Measurements from ENCODE around the gene COX10.

The COX10 gene

GRCh38 chr17:14086189-14086588 is 16.9 kb downstream of the COX10 start:
- DNase-seq: no peak
- no peak for TF ChIP-seq GATA1 (IDR thresholded peaks at IDR 0.05; ENCODE audit: low read depth, low read length)
- TF ChIP-seq POLR2A (IDR thresholded peaks at IDR 0.05; ENCODE audit: low read length): no peak

- no peak for DNase-seq
- TF ChIP-seq POLR2A (IDR thresholded peaks at IDR 0.05; ENCODE audit: low read length): no peak
- no peak for TF ChIP-seq GATA1 (IDR thresholded peaks at IDR 0.05; ENCODE audit: low read depth, low read length)
These were observed 19.9 kb downstream of the COX10 start for GRCh38 chr17:14089179-14089578.

DNA sequence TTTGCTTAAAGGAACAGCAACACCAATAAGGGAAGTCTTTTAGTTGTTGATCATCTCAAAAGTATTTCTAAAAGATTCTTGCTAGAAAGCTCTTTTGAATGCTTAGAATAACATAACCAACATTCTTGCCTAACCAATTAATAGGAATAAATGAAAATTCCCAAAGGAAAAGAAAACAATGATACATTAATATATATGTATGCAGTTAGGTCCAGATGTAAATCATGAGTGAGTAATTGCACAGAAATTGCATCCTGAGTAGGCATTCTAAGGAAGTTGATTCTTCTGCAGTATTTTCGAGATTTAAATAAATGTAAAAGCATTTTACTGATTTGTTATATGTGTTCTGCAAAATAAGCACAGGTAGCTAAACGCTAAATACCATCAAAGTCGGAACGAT is 22.1 kb downstream of the COX10 start:
- DNase-seq: no peak
- TF ChIP-seq GATA1 (IDR thresholded peaks at IDR 0.05; ENCODE audit: low read depth, low read length): no peak
- TF ChIP-seq POLR2A (IDR thresholded peaks at IDR 0.05; ENCODE audit: low read length): no peak

GRCh38 chr17:14092808-14093207 is 23.5 kb downstream of the COX10 start:
- TF ChIP-seq POLR2A (IDR thresholded peaks at IDR 0.05; ENCODE audit: low read length) (no peak), GATA1 (IDR thresholded peaks at IDR 0.05; ENCODE audit: low read depth, low read length) (no peak)
- no peak for DNase-seq

- no peak for TF ChIP-seq POLR2A (IDR thresholded peaks at IDR 0.05; ENCODE audit: low read length)
- DNase-seq: no peak
These were observed 25.6 kb downstream of the COX10 start for GRCh38 chr17:14094676-14095601.

DNA sequence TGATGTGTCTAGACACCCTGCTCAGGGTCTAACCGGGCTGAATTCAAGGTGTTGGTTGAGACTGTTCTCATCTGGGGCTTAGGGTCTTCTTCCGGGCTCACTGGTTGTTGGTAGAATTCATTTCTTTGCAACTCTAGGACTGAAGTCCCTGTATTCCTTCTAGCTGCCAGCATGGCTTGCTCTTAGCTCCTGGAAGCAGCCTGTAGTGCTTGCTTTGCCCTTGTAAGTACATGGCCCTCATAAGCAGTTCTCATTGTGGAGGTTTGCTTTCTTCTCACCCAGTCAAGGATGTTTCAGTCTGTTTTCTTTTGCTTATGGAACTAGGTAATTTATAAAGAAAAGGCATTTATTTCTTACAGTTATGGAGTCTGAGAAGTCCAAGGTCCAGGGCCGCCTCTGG is 26.3 kb downstream of the COX10 start:
- no peak for DNase-seq
- TF ChIP-seq POLR2A (IDR thresholded peaks at IDR 0.05; ENCODE audit: low read length): no peak
- no peak for TF ChIP-seq GATA1 (IDR thresholded peaks at IDR 0.05; ENCODE audit: low read depth, low read length)

GRCh38 chr17:14098246-14098645 is 28.9 kb downstream of the COX10 start:
- no peak for TF ChIP-seq GATA1 (IDR thresholded peaks at IDR 0.05; ENCODE audit: low read depth, low read length)
- no peak for TF ChIP-seq POLR2A (IDR thresholded peaks at IDR 0.05; ENCODE audit: low read length)
- no peak for DNase-seq

- TF ChIP-seq POLR2A (IDR thresholded peaks at IDR 0.05; ENCODE audit: low read length) (no peak), GATA1 (IDR thresholded peaks at IDR 0.05; ENCODE audit: low read depth, low read length) (no peak)
- no peak for DNase-seq
These were observed 32.7 kb downstream of the COX10 start for GRCh38 chr17:14101976-14102375.

GRCh38 chr17:14103836-14104235 is 34.5 kb downstream of the COX10 start:
- no peak for TF ChIP-seq GATA1 (IDR thresholded peaks at IDR 0.05; ENCODE audit: low read depth, low read length)
- no peak for TF ChIP-seq POLR2A (IDR thresholded peaks at IDR 0.05; ENCODE audit: low read length)
- DNase-seq: no peak

GRCh38 chr17:14104734-14105133 is 35.4 kb downstream of the COX10 start:
- DNase-seq: no peak
- no peak for TF ChIP-seq POLR2A (IDR thresholded peaks at IDR 0.05; ENCODE audit: low read length)
- no peak for TF ChIP-seq GATA1 (IDR thresholded peaks at IDR 0.05; ENCODE audit: low read depth, low read length)

DNA sequence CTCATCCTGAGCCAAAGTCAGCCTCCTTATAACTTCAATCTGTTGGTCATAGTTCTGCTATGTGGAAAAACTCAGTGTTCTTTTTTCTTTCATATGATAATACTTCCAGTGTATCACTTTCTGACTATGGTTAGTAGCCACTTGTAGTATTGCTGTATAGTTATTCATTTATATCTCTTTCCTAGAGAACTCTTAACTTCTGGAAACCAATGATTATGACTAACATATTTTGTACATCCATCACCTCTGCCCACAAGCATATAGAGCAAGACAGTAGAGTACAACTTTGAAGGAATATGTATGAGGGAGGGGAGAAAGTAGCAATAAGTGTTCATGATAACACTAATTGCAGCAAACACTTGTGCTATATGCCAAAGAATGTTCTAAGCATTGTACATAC is 38.6 kb downstream of the COX10 start:
- TF ChIP-seq GATA1 (IDR thresholded peaks at IDR 0.05; ENCODE audit: low read depth, low read length): no peak
- no peak for TF ChIP-seq POLR2A (IDR thresholded peaks at IDR 0.05; ENCODE audit: low read length)
- no peak for DNase-seq

DNA sequence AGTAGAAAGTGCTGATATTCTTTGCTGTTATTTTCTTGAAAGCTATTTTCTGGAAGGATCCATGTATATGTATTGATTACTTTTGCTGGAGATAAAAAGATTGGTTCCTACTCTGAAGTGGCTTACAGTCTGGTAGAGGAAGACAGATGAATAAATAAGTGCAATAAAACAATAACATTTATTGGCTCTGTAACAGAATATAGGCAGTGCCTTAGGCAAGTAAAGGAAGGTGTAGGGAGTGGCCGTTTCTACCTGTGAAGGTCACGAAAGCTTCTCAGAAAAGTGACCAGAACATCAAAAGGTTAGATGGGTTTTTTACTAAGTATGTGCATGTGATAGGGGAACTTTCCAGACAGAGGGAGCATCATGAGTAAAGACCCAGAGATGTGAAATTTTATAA is 43.1 kb downstream of the COX10 start:
- TF ChIP-seq POLR2A (IDR thresholded peaks at IDR 0.05; ENCODE audit: low read length) (no peak), GATA1 (IDR thresholded peaks at IDR 0.05; ENCODE audit: low read depth, low read length) (no peak)
- no peak for DNase-seq

DNA sequence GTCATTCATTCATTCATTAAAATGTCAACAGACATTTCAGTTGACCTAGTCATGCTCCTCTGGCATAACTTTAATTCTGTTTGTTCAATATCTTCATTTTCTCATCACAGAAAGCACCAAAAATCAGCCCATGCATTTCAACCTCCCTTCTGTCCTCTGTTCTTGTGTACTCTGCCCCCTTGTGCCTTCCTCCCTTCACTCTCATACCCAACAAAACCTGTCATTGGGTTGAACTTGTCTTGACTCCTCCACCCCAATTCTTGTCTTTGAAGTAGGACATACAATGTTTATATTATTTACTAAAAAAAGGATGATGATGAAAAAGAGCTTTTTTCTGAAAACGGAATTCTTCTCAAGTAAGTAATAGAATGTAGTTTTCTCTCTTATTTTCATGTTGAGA is 43.8 kb downstream of the COX10 start:
- TF ChIP-seq GATA1 (IDR thresholded peaks at IDR 0.05; ENCODE audit: low read depth, low read length) (no peak), POLR2A (IDR thresholded peaks at IDR 0.05; ENCODE audit: low read length) (no peak)
- no peak for DNase-seq

DNA sequence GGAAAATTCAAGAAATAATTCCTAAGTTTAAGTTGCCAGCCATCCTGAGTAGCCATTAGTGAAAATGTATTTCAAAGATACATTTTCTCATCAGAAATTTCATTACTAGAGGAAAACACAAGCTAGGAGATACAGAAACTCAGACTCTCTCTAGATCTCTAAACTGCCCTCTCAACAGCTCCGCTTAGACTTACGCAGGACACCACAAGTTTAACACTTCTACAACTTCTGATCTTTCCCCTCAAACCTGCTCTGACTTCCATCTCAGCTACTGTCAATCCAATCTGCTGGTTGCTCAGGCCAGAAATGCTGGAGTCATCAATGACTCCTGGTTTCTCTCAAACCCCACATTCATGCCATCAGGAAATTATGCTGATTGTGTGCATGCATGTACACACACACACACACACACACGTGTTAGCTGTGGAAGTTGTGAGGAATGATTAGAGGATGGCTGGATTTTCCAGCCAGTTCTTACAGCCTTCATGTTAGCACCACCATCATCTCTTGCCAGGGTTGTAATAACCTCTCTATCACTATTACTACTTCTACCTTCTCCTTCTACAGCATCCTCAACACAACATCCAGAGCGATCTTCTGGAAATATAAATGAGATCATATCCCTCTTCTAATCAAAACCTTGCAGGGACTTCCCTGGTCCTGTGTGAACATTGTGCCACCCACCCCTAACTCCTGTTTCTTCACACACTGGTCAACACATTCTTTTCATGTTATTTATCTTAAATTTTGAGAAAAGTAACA is 47.1 kb downstream of the COX10 start:
- no peak for TF ChIP-seq GATA1 (IDR thresholded peaks at IDR 0.05; ENCODE audit: low read depth, low read length)
- TF ChIP-seq POLR2A (IDR thresholded peaks at IDR 0.05; ENCODE audit: low read length): no peak
- no peak for DNase-seq

GRCh38 chr17:14118951-14119350 is 49.6 kb downstream of the COX10 start:
- no peak for TF ChIP-seq GATA1 (IDR thresholded peaks at IDR 0.05; ENCODE audit: low read depth, low read length)
- TF ChIP-seq POLR2A (IDR thresholded peaks at IDR 0.05; ENCODE audit: low read length): no peak
- no peak for DNase-seq

Data from erythroblast (primary cell).